Left ventricle myocardium inferior (tissue), 1 donor: Measurements from ENCODE around the gene PELO. TPM values are rescaled to one million over a fixed set of nuclear protein-coding genes. Genes with fewer than 3 reads are reported as not detected.

Experiments
- DNase-seq: peaks from one replicate; pipeline ENCODE4 v3.0.0-alpha.2; 2020
- H3K27ac ChIP-seq: fragments of 200-600 bp; replicated peaks from 2 replicates; pipeline ENCODE4 v1.8.0; 2021
- H3K27me3 ChIP-seq: fragments of 200-600 bp; 2 replicates; pipeline ENCODE4 v1.8.0; 2021; ENCODE audit warnings: low read depth
- H3K36me3 ChIP-seq: fragments of 200-600 bp; 2 replicates; pipeline ENCODE4 v1.8.0; 2021
- H3K4me1 ChIP-seq: fragments of 200-600 bp; 2 replicates; pipeline ENCODE4 v1.8.0; 2021
- H3K4me3 ChIP-seq: fragments of 200-600 bp; 2 replicates; pipeline ENCODE4 v1.8.0; 2021; ENCODE audit warnings: mild to moderate bottlenecking, moderate library complexity
- H3K9me3 ChIP-seq: fragments of 200-600 bp; replicated peaks from 2 replicates; pipeline ENCODE4 v1.8.0; 2021
- CTCF ChIP-seq: fragments of 200-600 bp; IDR thresholded peaks from 2 replicates; pipeline ENCODE4 v1.8.0; 2021; ENCODE audit warnings: antibody characterized with exemption, mild to moderate bottlenecking, borderline replicate concordance
- intact Hi-C: fragments of 100-400 bp; cut with micrococcal nuclease; formaldehyde crosslinking; loops from one replicate; pipeline ENCODE4 v1.11.0; 2022
- total RNA-seq: library from RNA; stranded (reverse); fragmentation: NEBNext Ultra II Directional; extraction: Animal tissue kit (Norgen Biotek cat#: 25700); gene quantifications from one replicate; pipeline ENCODE4 v1.2.1, GENCODE V29; 2021
- donor health status: DM: no; HTN: yes; CAD: no; lungs with severe emphysema.

PELO gene
- total RNA-seq, 1 donor from 2014 or later: 19.7 TPM

- H3K9me3 ChIP-seq: no peaks in the 10 kb centered on the region
- no peak for DNase-seq
- H3K4me3 ChIP-seq: no peak overlapping the region
- intact Hi-C loops: no loop called here
- no peaks in the 10 kb centered on the region for H3K27me3 ChIP-seq
- H3K27ac ChIP-seq: peak overlapping the region; percentile 96
- H3K4me1 ChIP-seq: peaks cover 88% of the 10 kb centered on the region
- H3K36me3 ChIP-seq: no peaks in the 10 kb centered on the region
- TF ChIP-seq CTCF: no peak
Measured at GRCh38 chr5:52796031-52796430, 8.3 kb downstream of the PELO start.

- intact Hi-C loops: no loop called here
Measured at GRCh38 chr5:52796516-52797103, 8.9 kb downstream of the PELO start.

GRCh38 chr5:52798938-52799337 lies 11.2 kb downstream of the PELO start:
- DNase-seq: no peak
- H3K9me3 ChIP-seq: no peaks in the 10 kb centered on the region
- peaks cover 13% of the 10 kb centered on the region for H3K36me3 ChIP-seq
- no peak for TF ChIP-seq CTCF
- H3K27me3 ChIP-seq: no peaks in the 10 kb centered on the region
- peak overlapping the region; percentile 74 for H3K4me3 ChIP-seq
- H3K4me1 ChIP-seq: peaks cover 95% of the 10 kb centered on the region
- H3K27ac ChIP-seq: peak overlapping the region; percentile 96
- intact Hi-C loops: no loop called here

More at GRCh38 chr5:52796516-52797103, 8.9 kb downstream of the PELO start:
- H3K27ac ChIP-seq: peak overlapping the region; percentile 96
- H3K4me1 ChIP-seq: peaks cover 89% of the 10 kb centered on the region
- no peaks in the 10 kb centered on the region for H3K9me3 ChIP-seq
- TF ChIP-seq CTCF: no peak
- H3K4me3 ChIP-seq: no peak overlapping the region
- H3K36me3 ChIP-seq: peaks cover 2% of the 10 kb centered on the region
- DNase-seq: no peak
- no peaks in the 10 kb centered on the region for H3K27me3 ChIP-seq

GRCh38 chr5:52799358-52799982 lies 11.8 kb downstream of the PELO start:
- Histone ChIP-seq H3K27me3 (no peaks in the 10 kb centered on the region), H3K4me1 (peaks cover 99% of the 10 kb centered on the region), H3K27ac (peak overlapping the region; percentile 96), H3K36me3 (peaks cover 13% of the 10 kb centered on the region), H3K9me3 (no peaks in the 10 kb centered on the region), H3K4me3 (peak overlapping the region; percentile 74)
- peak; percentile 29 for DNase-seq
- intact Hi-C loops: no loop called here
- no peak for TF ChIP-seq CTCF

GRCh38 chr5:52799983-52800393 lies 12.3 kb downstream of the PELO start:
- no peaks in the 10 kb centered on the region for H3K9me3 ChIP-seq
- H3K27ac ChIP-seq: peak overlapping the region; percentile 96
- H3K36me3 ChIP-seq: peaks cover 13% of the 10 kb centered on the region
- H3K27me3 ChIP-seq: no peaks in the 10 kb centered on the region
- DNase-seq: peak; percentile 95
- H3K4me1 ChIP-seq: peaks cover 99% of the 10 kb centered on the region
- no peak for TF ChIP-seq CTCF
- H3K4me3 ChIP-seq: peak overlapping the region; percentile 74
- intact Hi-C loops: no loop called here
